Measurements from ENCODE around the gene USP9X.

USP9X gene, protein sequence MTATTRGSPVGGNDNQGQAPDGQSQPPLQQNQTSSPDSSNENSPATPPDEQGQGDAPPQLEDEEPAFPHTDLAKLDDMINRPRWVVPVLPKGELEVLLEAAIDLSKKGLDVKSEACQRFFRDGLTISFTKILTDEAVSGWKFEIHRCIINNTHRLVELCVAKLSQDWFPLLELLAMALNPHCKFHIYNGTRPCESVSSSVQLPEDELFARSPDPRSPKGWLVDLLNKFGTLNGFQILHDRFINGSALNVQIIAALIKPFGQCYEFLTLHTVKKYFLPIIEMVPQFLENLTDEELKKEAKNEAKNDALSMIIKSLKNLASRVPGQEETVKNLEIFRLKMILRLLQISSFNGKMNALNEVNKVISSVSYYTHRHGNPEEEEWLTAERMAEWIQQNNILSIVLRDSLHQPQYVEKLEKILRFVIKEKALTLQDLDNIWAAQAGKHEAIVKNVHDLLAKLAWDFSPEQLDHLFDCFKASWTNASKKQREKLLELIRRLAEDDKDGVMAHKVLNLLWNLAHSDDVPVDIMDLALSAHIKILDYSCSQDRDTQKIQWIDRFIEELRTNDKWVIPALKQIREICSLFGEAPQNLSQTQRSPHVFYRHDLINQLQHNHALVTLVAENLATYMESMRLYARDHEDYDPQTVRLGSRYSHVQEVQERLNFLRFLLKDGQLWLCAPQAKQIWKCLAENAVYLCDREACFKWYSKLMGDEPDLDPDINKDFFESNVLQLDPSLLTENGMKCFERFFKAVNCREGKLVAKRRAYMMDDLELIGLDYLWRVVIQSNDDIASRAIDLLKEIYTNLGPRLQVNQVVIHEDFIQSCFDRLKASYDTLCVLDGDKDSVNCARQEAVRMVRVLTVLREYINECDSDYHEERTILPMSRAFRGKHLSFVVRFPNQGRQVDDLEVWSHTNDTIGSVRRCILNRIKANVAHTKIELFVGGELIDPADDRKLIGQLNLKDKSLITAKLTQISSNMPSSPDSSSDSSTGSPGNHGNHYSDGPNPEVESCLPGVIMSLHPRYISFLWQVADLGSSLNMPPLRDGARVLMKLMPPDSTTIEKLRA (N-terminal part only)

DNA sequence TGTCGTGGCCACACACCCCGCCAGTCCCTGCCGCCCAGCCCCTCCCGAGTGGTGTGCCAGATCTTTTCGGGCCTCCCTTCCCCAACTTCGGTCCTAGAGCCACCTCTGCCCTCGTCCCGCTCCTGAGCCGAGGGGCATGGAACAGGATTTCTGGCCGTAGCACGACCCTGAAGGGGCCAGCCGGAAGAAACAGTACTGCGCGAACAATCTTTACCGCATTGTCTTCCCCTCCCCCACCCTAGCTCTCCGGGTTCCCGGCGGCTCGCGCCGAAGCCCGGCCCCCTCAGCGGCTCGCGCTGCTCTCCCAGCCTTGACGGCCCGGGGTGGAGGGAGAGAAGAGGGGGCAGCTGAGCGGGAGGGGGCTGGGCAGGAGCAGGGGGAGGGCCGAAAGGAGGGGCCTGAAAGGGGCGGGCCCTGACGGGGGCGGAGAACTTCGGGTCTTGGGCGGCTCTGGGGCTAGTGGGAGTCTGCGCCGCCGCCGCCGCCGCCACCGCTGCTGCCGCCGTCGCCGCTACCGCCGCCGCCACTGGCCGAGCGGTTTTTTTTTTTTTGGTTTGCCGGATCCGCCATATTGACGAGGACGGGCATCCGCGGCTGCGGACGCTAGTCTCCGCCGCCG lies at the start of gene USP9X:
TSS of gene USP9X (plus strand) at position 553 of the 619 bp plus-strand sequence. CDS start 38,184 bp downstream, outside the sequence.
- TF ChIP-seq, protein P1, sequence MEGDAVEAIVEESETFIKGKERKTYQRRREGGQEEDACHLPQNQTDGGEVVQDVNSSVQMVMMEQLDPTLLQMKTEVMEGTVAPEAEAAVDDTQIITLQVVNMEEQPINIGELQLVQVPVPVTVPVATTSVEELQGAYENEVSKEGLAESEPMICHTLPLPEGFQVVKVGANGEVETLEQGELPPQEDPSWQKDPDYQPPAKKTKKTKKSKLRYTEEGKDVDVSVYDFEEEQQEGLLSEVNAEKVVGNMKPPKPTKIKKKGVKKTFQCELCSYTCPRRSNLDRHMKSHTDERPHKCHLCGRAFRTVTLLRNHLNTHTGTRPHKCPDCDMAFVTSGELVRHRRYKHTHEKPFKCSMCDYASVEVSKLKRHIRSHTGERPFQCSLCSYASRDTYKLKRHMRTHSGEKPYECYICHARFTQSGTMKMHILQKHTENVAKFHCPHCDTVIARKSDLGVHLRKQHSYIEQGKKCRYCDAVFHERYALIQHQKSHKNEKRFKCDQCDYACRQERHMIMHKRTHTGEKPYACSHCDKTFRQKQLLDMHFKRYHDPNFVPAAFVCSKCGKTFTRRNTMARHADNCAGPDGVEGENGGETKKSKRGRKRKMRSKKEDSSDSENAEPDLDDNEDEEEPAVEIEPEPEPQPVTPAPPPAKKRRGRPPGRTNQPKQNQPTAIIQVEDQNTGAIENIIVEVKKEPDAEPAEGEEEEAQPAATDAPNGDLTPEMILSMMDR (IDR thresholded peaks at IDR 0.05; ENCODE audit: insufficient read depth, missing control alignments) = no peak
- FAIRE-seq = no peak
- no peak for DNase-seq (ENCODE audit: insufficient read length, low spot score)

DNA sequence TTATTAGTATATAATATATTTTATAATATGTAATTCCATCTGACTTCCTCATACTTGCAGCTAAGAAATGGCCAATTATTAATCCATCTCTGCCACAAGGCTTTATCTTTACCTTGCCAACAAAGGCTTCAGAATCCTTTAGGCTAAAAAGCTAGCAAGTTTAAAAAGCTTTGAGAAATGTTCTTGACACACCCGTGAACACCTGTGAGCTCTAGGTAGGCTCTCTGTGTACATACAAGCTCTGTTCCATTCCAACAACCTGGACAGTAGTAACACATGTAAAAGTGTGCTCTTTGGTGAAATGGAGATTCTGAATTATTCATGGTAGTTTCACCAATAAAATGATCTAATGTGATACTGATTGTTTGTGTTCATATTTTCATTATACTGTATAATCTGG lies 49.7 kb upstream of the USP9X start:
- no peak for FAIRE-seq
- no peak for DNase-seq (ENCODE audit: insufficient read length, low spot score)
- TF ChIP-seq, protein P1 (IDR thresholded peaks at IDR 0.05; ENCODE audit: insufficient read depth, missing control alignments) = no peak

DNA sequence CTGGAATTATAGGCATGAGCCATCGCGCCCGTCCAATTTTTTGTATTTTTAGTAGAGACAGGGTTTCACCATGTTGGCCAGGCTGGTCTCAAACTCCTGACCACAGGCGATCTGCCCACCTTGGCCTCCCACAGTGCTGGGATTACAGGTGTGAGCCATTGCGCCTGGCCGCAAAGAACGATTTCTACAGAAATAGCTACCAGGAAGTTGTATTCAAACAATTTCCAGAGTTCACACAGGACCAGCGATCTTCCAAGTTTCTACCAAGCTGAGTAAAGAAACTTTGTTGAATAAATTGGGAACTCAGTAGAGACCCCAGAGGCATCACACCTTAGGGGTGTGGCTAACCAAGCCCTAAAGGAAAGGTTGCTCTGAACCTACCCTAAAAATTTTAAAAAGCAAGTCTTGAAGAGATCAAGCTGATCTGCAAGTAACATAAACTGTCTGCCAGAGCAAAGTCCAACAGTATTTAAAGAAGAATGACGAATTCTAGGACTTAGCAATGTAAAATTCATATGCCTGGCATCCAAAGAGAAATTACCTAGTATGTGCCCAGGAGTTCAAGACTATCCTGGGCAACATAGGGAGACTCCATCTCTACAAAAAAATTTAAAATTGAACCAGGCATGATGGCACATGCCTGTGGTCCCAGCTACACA lies 48.4 kb upstream of the USP9X start:
- FAIRE-seq (no peak), DNase-seq (ENCODE audit: insufficient read length, low spot score) (no peak)
- TF ChIP-seq, protein P1 (IDR thresholded peaks at IDR 0.05; ENCODE audit: insufficient read depth, missing control alignments) = no peak

DNA sequence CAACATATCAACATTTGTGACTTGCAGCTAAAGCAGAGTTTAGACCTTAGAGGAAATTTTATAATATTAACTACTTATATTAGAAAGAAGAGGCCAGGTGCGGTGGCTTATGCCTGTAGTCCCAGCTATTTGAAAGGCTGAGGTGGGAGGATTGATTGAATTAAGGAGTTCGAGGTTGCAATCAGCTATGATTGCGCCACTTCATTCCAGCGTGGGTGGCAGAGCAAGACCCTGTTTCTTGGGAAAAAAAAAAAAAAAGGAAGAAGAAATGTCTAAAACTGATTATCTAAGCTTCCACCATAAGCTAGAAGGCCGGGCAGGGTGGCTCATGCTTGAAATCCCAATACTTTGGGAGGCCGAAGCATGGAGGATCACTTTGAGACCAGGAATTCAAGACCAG lies 42.0 kb upstream of the USP9X start:
- TF ChIP-seq, protein P1 (IDR thresholded peaks at IDR 0.05; ENCODE audit: insufficient read depth, missing control alignments) = no peak
- DNase-seq (ENCODE audit: insufficient read length, low spot score) (no peak), FAIRE-seq (no peak)

- TF ChIP-seq, protein P1 (IDR thresholded peaks at IDR 0.05; ENCODE audit: insufficient read depth, missing control alignments) = no peak
- DNase-seq (ENCODE audit: insufficient read length, low spot score) (no peak), FAIRE-seq (no peak)
Observed at GRCh38 chrX:41043674-41044345, 41.4 kb upstream of the USP9X start.

DNA sequence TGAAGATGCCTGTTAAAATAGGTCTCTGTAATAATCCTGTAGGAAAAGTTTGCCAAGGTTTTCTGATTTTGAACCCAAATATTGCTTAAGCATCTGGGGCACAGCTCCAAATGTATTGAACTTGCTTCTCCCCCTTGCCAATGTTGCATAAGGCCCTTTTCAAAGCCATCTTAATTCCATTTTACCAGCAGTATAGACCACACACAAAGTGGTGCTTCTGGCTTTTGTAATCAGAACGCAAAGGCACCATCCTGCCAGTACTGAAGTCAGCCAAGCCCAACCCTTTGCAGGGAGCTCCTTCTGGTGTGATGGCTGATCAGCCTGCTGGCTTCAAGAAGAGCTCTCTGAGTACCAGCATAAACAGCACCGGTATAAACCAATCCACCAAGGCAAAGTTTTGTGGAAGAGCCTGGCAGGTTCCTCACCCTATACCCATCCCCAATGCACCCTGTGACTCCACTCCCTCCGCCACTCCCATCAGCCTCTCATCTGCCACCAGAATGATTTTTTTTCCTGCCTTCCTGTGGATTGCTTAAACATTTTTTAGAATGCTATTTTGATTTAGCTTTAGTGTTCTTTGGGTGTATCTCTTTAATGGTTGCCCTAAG lies 39.2 kb upstream of the USP9X start:
- no peak for DNase-seq (ENCODE audit: insufficient read length, low spot score)
- TF ChIP-seq, protein P1 (IDR thresholded peaks at IDR 0.05; ENCODE audit: insufficient read depth, missing control alignments) = no peak
- no peak for FAIRE-seq
